Calu3 (cell line): ENCODE data around the gene CAMKMT. TPM values are rescaled to one million over a fixed set of nuclear protein-coding genes. Genes with fewer than 3 reads are reported as not detected.

Source experiments
- BruUV-seq: library from RNA; stranded (reverse); fragments of 400-500 nt; replicated peaks from 2 replicates; lab custom pipeline; 2021; lab: Mats Ljungman, UMichigan
- CTCF ChIA-PET: fragments of 300-600 bp; sonication (Branson Sonifier 250); formaldehyde crosslinking; loops from one replicate; lab custom pipeline; 2022; ENCODE audit warnings: antibody characterized with exemption; lab: Charles Lee
- DNase-seq: peaks from one replicate; pipeline ENCODE4 v3.0.0; 2022
- H3K27ac Mint-ChIP-seq: one replicate; pipeline ENCODE4 v1.8.0; 2022; ENCODE audit warnings: mixed read lengths; ENCODE audit not compliant: unreplicated experiment
- H3K27me3 Mint-ChIP-seq: one replicate; pipeline ENCODE4 v1.8.0; 2022; ENCODE audit warnings: mixed read lengths; ENCODE audit not compliant: unreplicated experiment
- H3K36me3 Mint-ChIP-seq: one replicate; pipeline ENCODE4 v1.8.0; 2022; ENCODE audit warnings: mild to moderate bottlenecking, moderate library complexity, mixed read lengths; ENCODE audit not compliant: insufficient read depth, unreplicated experiment
- H3K4me1 Mint-ChIP-seq: one replicate; pipeline ENCODE4 v1.8.0; 2022; ENCODE audit warnings: mild to moderate bottlenecking, low read depth, mixed read lengths; ENCODE audit not compliant: unreplicated experiment
- H3K4me3 Mint-ChIP-seq: one replicate; pipeline ENCODE4 v1.8.0; 2022; ENCODE audit warnings: mild to moderate bottlenecking, low read depth, moderate library complexity, mixed read lengths; ENCODE audit not compliant: unreplicated experiment
- H3K9me3 Mint-ChIP-seq: one replicate; pipeline ENCODE4 v1.8.0; 2022; ENCODE audit warnings: low read depth, mixed read lengths; ENCODE audit not compliant: unreplicated experiment
- CTCF ChIP-seq: fragments of 200-600 bp; IDR thresholded peaks from one replicate; pipeline ENCODE4 v1.8.0; 2022; ENCODE audit warnings: antibody characterized with exemption; ENCODE audit not compliant: unreplicated experiment
- intact Hi-C: fragments of 100-400 bp; cut with micrococcal nuclease; formaldehyde crosslinking; loops from one replicate; pipeline ENCODE4 v1.10.0; 2022; ENCODE audit not compliant: unreplicated experiment
- total RNA-seq: library from RNA; stranded (reverse); gene quantifications from 2 replicates; pipeline ENCODE4 v1.2.3, GENCODE V29; 2022

The CAMKMT gene
- total RNA-seq, 1 experiment from 2014 or later: 20.6 TPM

DNA sequence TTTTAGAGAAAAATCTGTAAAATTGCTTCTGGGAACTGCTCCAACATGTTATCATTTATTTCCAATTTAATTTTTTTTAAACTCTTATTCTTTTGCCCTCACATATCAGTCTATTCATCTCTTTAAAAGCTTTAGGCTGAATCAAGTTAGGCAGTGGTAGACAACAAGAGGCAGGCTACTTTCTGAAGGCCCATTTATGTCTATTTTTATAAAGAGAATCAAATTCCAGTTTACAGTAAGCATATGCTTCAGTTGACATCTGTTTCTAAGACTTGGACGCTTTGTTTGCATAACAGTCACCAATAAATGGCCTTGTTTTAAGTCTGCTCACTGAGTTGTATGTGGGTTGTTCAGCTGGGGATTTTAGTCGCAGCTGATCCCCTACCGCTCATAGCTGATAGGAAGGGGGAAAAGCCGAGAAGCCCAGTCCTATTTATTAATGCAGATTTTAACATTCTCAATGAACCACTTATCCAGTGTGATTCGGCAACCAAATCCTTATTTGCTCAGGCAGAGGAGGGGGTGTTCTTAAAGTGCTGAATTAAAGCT lies 319.3 kb downstream of the CAMKMT start:
- Mint-ChIP-seq H3K9me3 (no peaks in the 10 kb centered on the region), H3K4me1 (no peaks in the 10 kb centered on the region), H3K27me3 (no peaks in the 10 kb centered on the region), H3K27ac (no peak overlapping the region), H3K4me3 (no peak overlapping the region), H3K36me3 (no peaks in the 10 kb centered on the region)
- no TSS peak for BruUV-seq
- CTCF ChIA-PET: interaction anchor here (0.6 kb wide), 1 partner anchor 931 kb away, joined by 3 read pairs; no protein-coding TSS in a partner anchor
- intact Hi-C loops: no loop called here
- no peak for DNase-seq
- no peak for TF ChIP-seq CTCF

DNA sequence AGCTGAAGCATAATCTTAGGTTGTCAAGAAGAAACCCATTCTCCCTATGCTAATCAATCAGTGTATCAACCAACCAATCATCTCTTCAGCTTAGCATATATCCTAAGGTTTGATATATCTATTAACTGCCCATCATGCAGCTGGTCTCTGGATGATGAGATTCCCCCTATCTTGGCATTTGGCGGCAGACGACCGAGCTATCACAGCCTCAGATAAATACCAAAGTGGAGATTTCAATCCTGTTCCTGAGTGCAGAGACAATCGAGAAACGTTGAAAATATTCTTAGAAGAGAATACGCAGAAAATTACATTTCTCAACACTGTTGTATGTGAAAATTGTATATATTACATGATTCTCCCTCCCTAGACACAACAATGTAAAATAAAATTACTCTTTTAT lies 320.7 kb downstream of the CAMKMT start:
- Mint-ChIP-seq H3K36me3 (no peaks in the 10 kb centered on the region), H3K27me3 (no peaks in the 10 kb centered on the region), H3K4me3 (no peak overlapping the region), H3K4me1 (no peaks in the 10 kb centered on the region), H3K27ac (no peak overlapping the region), H3K9me3 (no peaks in the 10 kb centered on the region)
- CTCF ChIA-PET: no interaction called here
- DNase-seq: no peak
- TF ChIP-seq CTCF: no peak
- intact Hi-C loops: no loop called here
- BruUV-seq: no TSS peak

GRCh38 chr2:44684559-44684958 lies 322.8 kb downstream of the CAMKMT start:
- no peaks in the 10 kb centered on the region for H3K9me3 Mint-ChIP-seq
- no peak for DNase-seq
- no peaks in the 10 kb centered on the region for H3K27me3 Mint-ChIP-seq
- intact Hi-C loops: no loop called here
- CTCF ChIA-PET: no interaction called here
- H3K27ac Mint-ChIP-seq: no peak overlapping the region
- no TSS peak for BruUV-seq
- H3K36me3 Mint-ChIP-seq: no peaks in the 10 kb centered on the region
- H3K4me1 Mint-ChIP-seq: no peaks in the 10 kb centered on the region
- H3K4me3 Mint-ChIP-seq: no peak overlapping the region
- TF ChIP-seq CTCF: no peak

DNA sequence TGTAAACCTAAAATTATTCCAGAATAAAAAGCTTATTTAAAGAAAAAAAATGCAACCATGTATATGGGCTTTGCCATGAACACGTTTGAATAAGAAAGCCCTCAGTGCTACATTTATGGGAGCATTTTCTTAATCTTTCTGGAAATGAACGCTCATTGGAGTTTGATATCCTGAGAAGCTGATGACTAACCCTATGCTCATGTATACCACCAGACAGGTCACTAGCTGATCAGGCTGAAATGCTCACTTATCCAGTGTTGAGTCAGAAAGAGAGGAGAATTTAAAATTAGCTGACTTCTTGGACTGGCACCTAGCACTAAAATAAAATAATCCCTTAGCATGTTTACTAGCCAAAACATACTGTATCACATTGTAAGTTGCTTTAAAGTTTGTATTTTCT lies 324.8 kb downstream of the CAMKMT start:
- BruUV-seq: no TSS peak
- Mint-ChIP-seq H3K9me3 (no peaks in the 10 kb centered on the region), H3K27me3 (no peaks in the 10 kb centered on the region), H3K4me3 (no peak overlapping the region), H3K27ac (no peak overlapping the region), H3K4me1 (no peaks in the 10 kb centered on the region), H3K36me3 (no peaks in the 10 kb centered on the region)
- DNase-seq: no peak
- intact Hi-C loops: no loop called here
- CTCF ChIA-PET: no interaction called here
- no peak for TF ChIP-seq CTCF
